Right lobe of liver (tissue), 4 donors: Measurements from ENCODE around the gene ZRANB3.

Experiments used
- CTCF ChIP-seq, 4 donors: fragments of 200-600 bp in 3 of 4; fragments of 450-650 bp in 1 of 4; IDR thresholded peaks; one replicate each; pipeline versions ENCODE4 v1.5.1 to v1.8.0; 2016 to 2022; ENCODE audit warnings: antibody characterized with exemption in 4 of 4, mild to moderate bottlenecking in 2 of 4
- POLR2A ChIP-seq: fragments of 450-650 bp; IDR thresholded peaks from one replicate; pipeline ENCODE4 v1.6.1; 2017; ENCODE audit warnings: antibody characterized with exemption, mild to moderate bottlenecking
- donor health status: DM: no; HTN: no; CAD: no.
- donor health status: DM: no; HTN: no; CAD: no.
- donor health status: DM: no; HTN: yes; CAD: no.

GRCh38 chr2:135183822-135184221 is 347.2 kb downstream of the ZRANB3 start:
- TF ChIP-seq CTCF (IDR thresholded peaks at IDR 0.05), result no peak
- no peak for TF ChIP-seq POLR2A
